Hindlimb muscle (tissue), 1 donor: ENCODE results near the gene LGALS7. TPM values are rescaled to one million over a fixed set of nuclear protein-coding genes. Genes with fewer than 3 reads are reported as not detected.

Experiments used
- DNase-seq: peaks from one replicate; pipeline ENCODE4 v3.0.0-alpha.2; 2013
- polyA plus RNA-seq: library from polyadenylated mRNA; unstranded; fragments of 120-200 nt; gene quantifications from one replicate; pipeline ENCODE4 v1.2.1, GENCODE V29; 2013; ENCODE audit not compliant: insufficient read length

The LGALS7 gene
- polyA plus RNA-seq, 1 donor, result not detected

DNA sequence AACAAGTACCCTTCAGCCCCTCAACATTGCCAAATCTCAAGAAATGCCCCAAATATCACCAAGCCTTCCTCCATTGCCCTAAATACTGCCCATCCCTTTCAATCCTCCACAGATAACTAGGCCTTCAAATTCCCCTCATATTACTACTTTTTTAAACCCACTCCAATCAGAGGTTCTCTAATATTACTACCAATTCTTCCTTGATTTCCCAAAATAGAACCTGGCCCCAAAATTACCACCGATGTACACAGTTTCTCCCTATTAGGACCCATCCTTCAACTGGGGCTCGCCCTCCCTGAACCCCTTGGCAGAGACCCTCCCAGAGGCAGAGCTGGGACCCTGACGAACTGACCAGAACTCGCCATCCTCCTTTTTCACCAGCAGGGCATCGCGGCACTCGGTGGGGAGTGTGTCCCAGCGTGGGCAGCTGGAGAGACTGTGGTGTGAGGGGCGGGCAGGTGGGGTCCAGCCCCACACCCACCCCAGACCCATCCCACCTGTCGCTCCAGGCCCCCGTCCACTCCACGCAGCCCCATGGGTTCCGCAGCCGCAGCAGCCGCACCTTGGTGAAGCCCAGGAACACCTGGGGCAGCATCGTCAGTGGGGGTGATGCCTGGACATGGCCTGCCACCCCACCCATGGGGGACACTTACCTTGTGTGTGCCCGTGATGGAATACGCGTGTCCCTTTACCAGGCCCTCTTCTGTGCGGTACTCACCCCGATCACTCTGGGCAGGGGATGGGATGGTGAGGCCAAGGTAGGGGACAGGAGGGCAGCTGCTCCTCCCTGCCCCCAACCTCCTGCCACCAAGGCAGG, 35.2 kb downstream of the LGALS7 start:
- no peak for DNase-seq

DNA sequence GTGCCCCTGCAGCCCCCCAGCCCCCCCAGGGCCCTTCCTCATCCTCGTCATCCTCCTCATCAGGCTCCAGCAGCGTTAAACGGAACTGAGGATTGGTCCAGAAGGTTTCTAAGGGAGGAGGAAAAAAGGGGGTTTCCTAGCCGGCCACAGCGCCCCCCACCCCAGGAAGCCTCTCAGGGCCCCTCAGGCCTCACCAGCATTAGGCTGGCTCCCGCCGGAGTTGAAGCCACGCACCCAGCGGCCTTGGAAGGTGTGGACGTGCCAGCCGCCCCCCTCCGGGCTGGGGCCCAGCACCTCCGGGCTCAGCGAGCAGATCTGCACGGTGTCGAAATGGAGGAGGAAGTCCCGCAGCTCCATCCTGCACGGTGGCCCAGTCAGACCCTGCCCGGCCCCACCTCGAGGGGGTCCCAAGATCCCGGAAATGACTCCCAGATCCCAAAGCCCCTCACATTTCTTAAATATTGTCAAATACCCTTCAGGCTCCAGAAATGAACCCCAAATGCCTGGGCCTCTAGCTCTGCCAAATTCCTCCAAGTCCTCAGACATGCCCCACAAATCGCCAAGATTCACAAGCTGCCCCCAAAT, 35.9 kb downstream of the LGALS7 start:
- DNase-seq, result no peak

DNA sequence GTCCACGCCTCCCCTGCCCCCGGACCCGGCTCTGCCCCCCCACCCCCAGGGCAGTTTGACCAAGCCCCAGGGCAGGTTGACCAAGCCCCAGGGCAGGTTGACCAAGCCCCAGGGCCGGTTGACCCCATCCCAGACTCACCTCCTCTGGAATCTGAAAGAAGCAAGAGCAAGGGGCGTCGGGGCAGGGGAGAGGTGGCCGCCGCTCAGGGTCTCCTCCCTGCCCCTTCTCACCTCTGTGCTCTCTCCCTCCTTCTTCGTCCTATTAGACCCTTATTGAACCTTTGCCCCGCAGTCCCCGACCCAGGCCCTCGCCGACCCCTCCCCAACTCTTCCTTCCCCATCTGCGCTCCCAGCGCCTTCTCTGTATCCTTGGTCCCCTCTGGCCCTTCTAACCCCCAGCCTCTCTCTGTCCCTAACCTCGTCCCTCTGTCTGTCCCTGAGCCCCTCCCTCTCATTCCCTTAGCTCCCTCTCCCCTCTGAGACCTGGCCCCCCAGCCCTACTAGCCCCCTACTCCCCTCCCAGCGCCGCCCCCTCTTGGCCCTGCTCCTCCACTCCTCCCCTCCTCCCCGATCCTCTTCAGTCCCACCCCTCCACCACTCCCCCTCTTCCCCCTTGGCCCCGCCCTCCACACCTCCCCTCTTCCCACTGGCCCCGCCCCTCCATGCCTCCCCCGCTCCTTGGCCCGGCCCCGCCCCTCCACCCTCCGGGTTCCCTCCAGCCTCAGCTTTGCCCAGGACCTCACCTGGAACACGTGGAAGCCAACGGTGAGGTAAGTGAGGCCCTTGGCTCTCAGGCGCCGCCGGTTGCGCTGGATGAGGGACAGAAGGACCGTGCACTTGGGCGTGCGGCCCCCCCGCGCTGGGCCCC, 36.7 kb downstream of the LGALS7 start:
- no peak for DNase-seq

DNA sequence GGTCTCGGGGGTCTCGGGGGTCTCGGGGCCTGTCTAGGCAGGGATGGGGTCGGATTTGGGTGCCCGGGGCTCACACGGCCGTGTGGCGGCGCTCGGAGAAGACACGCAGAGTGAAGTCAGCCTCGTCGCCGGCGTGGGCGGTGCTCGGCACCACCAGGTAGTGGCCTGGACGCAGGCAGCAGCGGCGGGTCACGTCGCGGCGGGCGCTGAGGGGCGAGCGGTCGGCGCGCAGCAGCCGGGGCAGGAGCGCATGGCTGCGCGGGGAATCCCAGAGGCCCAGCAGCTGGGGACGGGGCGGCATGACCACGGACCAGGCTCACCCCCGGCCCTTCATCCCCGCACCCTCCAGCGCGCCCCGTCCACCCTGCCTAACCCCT, 37.3 kb downstream of the LGALS7 start:
- no peak for DNase-seq

DNA sequence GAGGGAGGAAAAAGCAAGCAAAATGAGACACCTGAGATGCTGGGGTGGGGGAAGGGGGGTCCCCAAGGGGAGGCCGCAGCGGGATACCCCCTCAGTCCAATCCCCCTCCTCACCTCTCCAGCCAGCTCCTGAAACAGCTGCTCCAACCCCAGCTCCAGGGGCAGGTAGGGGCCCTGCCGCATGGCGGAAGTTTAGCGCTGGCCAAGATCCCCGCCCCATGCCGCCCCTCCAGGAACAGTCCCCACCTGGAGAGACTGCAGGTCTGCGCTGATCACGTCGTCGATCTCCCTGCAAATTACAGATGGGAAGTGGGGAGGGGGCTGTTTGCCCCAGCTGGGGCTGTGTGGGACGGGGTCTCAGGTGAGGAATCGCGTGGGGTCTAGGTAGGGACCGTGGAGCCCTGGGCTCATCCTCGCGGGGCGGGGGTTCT, 38.0 kb downstream of the LGALS7 start:
- no peak for DNase-seq

DNA sequence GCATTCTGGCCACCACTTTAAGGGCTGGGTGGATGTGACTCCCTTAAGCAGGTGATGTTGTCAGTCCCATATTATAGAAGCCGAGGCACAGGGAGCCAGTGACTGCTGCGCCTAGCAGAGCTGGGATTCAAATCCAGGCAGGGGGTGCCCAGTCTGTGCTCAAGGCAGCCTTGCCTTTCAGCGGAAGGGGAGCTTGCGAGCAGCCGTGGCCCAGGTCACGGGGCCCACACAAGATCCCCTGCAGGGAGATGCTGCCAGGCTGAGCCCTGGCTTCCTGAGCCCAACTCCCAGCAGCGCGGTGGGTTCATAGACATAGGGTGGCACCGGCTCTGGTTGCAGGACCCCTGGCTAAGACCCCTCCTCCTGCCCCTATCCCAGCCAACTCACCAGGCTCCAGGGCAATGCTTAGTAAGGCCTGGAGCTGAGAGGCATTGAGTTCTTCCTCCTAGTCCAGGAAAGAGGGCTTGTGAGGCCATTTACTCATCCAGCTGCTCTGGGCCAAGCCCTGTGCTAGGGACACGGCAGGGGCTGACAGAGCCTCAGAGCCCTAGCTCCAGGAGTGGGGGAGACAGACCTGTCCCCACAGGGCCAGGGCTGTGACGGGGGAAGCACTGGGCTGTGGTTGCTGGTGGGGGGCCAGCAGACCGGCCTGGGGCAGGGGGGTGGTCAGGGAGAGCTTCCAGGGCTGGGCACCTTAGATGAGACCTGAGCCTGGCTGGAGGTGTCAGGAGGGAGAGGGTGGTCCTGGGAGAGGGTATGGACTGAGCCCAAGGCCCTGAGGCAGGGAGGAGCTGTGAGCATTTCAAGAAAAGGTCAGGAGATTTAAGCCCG, 38.7 kb downstream of the LGALS7 start:
- no peak for DNase-seq

DNA sequence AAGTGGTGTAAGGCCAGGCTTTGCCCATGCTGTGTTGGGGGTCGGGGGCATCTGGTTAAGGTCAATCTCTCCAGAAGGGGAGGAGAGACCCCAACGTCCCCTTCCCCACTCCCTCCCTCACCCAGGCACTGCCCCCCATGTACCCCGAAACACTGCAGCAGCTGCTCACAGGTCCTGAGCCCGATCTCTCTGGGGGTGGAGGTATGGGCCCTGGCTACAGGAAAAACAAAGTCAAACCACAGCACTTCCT, 39.2 kb downstream of the LGALS7 start:
- no peak for DNase-seq

DNA sequence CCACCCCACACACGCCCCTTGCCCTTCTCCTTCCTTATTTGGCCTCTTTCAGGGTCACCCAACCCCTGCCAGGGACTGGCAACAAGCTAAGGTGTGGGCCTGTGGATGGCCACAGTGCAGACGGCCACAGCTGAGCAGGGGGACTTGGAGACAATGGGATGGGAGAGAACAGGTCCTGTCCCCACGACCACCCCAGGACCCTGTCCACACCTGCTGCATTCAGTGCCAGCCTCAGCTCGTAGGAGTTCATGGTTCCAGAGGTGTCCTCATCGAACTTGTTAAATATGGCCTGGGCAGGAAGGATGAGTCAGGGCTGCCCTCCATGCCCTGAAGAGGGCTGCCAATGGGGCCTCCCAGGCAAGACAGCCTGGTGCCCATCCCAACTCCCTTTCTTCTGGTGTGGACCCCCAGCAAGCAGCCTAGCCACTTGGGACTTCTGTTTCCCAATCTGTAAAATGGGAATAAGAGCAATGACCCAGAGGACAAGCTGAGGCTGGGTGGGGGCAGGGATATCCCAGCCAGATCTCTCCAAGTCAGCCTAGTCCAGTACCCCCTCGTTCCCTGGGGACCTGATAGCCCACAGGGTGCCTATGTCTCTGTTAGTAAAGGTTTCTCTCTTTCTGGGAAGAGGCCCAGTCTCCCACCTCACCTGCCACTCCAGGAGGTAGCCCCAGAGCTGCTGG, 39.7 kb downstream of the LGALS7 start:
- no peak for DNase-seq

DNA sequence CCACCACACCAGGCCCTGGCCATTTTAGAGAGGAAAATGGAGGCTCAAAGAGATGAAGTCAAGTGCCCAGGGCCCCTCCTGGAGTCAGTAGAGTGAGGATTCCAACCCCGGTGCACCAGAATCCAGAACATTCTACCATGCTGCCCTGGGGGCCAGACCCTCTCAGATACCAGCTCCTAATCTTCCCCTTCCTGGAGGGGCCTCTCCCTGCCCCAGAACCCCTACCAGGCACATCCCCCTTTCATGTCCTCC, 40.1 kb downstream of the LGALS7 start:
- no peak for DNase-seq

DNA sequence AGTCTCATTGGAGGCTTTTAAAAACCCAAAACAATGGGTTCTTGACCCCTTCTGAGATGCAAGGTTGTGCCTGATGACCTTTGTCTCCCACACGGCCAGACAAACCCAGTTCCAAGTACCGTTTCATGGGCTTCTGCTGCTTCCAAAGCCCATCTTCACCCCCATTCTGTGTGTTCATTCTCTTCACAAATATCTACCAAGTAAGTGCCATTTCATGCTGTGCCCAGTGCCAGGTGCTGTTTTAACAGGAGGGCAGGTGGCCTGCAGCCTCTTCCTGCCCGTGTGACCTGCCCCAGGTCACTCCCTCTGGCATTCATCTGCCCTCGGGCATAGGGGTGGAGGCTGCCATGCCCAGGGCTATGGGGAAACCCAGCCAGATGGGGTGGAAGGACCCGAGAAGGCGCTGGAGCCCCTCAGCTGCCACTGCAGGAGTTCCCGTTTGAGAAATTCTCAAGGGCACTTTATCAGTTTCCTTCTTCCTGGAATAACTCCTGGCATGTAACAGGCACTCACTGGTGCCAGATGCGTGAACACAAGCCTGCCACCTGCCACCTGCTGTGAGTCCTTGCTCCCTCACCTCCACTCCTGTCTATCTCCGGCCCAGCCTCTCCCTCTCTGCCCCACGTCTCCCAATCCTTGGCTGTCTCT, 41.5 kb downstream of the LGALS7 start:
- no peak for DNase-seq

DNA sequence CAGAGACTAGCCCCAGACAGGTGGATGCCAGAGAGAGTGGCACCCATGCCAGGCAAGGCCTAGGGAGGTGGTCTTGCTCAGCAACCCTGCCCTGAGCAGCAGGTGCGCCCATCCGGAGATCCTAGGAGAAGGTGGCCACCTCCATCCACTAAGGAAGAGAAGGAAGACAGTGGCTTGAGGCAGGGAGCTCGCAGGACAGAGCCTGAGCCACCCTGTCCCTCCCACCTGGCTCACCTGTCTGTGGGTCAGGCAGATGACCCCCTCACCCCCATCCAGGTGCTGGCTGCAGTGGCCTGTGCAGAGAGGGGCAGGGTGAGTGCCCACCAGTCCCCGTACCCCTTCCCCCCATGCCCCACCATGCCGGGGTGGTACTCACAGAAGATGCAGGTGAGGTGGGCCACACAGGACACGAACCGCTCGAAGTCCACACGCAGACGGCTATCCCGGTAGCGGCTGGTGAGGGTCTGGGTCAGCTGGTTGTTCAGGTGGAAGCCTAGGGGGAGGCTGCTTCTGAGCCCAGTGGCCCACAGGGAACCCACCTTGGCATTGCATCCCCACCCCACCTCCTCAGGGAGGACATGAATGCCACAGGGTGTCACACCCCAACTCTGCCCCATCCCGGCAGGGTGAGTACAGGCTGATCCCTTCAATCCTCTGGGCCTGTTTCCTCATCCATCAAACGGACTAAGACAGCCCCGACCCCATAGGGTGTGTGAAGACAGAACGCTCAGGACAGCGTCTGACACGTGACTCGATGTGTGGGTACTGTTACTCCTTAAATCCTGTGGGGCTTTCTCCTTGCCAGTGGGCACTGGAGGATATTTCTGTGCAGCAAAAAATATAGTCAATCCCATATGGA, 42.4 kb downstream of the LGALS7 start:
- no peak for DNase-seq

DNA sequence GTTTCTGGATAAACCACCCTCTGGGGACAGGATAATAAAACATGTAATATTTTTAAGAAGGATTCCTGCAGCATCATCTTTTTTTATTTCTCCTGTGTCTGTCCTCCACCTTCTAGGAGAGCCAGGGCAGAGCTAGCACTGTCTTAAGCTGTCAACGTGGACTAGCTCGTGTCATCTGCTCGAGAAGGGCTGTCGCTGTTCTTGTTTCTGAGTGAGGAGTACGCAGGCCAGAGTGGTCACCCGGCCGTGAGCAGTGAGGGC, 42.9 kb downstream of the LGALS7 start:
- no peak for DNase-seq

DNA sequence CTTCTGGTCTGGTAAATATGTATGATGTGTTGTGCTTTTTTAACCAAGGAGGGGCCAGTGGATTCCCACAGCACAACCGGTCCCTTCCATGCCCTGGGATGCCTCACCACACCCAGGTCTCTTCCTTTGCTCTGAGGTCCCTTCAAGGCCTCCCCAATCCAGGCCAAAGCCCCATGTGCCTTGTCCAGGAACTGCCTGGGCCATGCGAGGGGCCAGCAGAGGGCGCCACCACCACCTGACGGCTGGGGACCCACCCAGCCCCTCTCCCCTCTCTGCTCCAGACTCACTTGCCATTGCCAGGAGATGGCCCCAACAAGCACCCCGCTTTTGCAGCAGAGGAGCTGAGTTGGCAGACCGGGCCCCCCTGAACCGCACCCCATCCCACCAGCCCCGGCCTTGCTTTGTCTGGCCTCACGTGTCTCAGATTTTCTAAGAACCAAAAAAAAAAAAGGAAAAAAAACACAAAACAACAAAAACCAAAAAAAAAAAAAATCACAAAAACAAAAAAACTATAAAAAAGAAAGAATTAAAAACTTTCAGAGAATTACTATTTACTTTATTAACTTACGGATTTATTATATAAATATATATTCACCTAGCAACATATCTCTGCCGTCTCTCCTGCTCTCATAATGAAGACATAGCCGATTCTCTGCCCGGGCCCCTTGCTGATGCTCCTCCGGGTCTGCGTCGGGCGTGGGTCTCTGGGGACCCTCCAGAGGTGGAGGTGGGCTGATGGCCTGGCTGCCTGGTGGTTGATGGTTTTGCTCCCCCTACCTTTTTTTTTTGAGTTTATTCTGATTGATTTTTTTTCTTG, 43.5 kb downstream of the LGALS7 start:
- DNase-seq, result no peak

DNA sequence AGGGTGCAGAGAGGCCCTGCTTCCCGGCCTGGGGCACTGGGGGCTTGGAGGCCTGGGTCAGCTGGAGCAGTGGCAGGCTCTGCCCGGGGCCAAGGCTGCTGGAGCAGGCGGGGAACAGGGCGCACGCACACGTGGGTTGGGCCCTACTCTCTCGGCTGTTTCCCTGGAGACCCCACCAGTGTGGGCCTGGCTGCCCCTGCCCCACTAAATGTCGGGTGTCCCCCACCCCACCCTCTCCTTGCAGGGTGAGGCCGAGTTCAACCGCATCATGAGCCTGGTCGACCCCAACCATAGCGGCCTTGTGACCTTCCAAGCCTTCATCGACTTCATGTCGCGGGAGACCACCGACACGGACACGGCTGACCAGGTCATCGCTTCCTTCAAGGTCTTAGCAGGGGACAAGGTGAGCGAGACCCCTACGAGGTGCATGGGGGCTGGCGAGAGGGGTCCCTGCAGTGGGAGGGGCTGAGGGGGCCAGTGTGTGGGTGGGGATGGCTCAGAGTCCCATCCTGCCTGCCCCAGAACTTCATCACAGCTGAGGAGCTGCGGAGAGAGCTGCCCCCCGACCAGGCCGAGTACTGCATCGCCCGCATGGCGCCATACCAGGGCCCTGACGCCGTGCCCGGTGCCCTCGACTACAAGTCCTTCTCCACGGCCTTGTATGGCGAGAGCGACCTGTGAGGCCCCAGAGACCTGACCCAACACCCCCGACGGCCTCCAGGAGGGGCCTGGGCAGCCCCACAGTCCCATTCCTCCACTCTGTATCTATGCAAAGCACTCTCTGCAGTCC, 44.4 kb downstream of the LGALS7 start:
- no peak for DNase-seq

DNA sequence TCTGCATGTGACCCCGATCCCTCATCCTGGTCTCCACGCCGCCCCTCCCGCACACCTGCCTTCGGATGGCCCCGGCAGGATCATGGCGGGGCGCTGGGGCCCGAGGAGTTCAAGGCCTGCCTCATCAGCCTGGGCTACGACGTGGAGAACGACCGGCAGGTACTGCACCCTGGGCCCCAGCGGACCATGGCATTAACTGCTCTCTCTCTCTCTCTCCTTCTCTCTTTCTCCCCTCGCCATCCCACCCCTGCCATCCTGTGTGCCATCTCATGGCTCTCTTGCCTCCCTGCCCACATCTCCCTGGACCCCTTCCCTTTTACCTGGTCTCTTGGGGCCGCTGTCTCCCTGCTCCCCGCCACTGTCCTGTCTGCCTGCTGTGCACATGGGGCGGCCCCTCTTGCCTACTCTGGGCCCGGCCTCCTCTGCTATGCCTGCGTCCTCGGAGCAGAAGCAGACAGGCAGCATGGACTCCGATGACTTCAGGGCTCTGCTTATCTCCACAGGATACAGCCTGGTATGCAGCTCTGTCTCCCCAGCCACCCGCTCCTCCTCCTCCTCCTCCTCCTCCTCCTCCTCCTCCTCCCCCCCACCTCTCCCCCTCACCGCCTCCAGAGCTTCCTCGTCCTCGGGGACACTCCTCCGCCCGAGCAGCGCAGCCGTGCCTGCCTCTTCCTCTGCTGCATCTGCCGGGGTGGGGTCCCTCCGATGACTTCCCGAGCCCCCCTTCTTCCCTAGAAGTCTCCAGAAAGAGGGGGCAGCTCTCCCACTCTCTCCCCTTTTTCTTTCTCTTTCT, 45.3 kb downstream of the LGALS7 start:
- DNase-seq, result no peak

DNA sequence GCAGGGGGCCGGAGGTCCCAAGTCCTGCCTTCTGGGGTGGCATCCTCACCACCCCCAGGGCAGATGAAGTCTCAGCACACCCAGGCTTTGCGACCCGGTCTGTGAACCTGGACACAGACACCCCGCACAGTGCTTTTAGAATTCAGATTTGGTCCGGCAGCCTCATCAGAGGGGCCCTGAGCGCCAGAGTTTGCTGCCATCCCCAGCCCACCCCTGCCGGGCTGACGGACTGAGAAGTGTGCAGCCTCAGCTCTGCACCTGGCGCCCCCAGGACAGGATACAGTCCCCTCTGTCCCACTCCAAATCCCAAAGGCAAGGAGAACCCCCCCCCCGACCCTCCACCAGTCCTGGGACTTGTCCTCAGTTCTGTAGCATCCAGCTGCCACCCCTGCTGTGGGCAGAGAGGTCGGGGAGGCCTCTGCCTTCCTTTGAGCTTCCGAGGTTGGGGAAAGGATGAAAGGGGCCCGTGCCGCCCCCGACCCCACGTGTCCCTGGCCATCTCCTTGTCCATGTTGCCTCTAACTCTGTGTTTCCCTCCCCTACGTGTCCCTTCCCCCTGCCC, 45.9 kb downstream of the LGALS7 start:
- no peak for DNase-seq

DNA sequence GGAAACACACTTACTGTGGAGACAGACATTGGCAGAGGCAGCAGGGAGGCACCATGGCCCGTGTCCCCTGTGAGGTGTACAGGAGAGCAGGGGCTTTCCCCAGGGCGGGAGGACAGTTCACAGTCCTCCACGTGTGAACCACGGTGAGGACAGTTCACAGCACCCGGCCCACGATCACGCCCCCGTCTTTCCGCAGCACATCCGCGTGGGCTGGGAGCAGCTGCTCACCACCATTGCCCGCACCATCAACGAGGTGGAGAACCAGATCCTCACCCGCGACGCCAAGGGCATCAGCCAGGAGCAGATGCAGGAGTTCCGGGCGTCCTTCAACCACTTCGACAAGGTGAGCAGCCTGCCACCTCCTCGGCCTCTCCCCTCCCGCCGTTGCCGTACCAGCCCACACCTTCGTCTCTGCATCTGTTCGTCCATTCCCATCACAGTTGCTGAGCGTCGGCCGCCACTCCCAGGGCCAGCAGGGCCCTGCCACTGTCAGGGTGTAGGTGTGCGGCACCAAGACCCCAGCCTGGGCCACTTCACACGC, 46.5 kb downstream of the LGALS7 start:
- DNase-seq, result no peak

DNA sequence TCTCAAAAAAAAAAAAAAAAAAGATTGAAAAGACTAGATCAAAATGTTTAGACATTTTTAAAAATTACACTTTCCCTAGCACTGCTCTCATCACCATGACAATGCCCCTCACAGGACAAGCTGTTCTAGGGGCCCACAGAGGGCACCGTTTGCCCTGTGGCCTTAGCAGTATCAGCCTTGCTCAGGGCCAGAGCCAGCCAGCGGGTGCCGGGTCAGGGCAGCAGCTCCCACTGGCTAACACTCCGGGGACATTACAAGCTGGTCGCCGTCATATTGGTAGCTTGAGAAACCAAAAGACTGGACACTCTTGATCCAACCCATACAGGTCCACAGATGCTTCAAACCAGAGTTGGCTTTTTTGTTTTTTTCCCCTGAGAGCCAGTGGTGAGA, 47.0 kb downstream of the LGALS7 start:
- no peak for DNase-seq
